Measurements from ENCODE around the gene FJX1. TPM values are rescaled to one million over a fixed set of nuclear protein-coding genes. Genes with fewer than 3 reads are reported as not detected.
"Not testable (repeated sequence)": the region's sequence is repeated elsewhere in the genome, so short reads cannot be mapped to it uniquely, and the experiment has no call there.

FJX1 gene
- total RNA-seq, 1 experiment from 2014 or later = 13.7 TPM

DNA sequence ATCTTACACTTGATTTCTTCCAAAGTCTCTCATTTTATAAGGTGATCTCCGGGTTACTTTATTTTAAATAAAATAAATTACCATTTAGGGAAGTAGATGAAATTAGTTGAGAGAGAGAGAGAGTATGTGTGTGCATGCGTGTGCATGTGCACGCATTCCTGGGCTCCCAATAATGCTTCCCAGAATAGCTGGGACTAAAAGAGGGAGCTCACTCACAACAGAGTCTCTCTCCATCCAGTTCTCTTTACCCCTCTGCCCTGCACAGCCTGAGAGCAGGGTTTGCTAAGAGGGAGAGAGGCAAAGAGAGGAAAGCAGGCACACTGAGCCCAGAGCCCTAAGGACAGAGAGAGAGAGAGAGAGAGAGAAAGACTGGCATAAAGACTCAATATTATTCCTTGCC, 33.0 kb downstream of the FJX1 start:
- no TSS peak for BruUV-seq (replicated peaks)
- ATAC-seq (no peak), DNase-seq (ENCODE audit: low read depth, low spot score) (no peak)
- Histone ChIP-seq H3K9me3 (ENCODE audit: control insufficient read depth in 1 of 2, insufficient read depth in 1 of 2, low read depth in 1 of 2, low read length in 2 of 2) (no peaks in the 10 kb centered on the region), H3K4me3 (replicated peaks in 1 of 2; ENCODE audit: low read depth in 1 of 2, low read length in 2 of 2) (no peak overlapping the region), H3K9me2 (ENCODE audit: insufficient read depth) (no peaks in the 10 kb centered on the region), H3K36me3 (ENCODE audit: control insufficient read depth in 1 of 2, insufficient read depth in 2 of 2, low read length in 2 of 2) (no peaks in the 10 kb centered on the region), H3K27ac (ENCODE audit: low read depth, low read length) (no peak overlapping the region), H3K4me1 (ENCODE audit: control insufficient read depth in 1 of 2, insufficient read depth in 2 of 2, low read length in 2 of 2) (peaks cover 0 to 3% of the 10 kb centered on the region in 2 experiments; a peak in 1 of 4 replicates), H2AFZ (ENCODE audit: low read depth, low read length, poor library complexity, severe bottlenecking) (no peak overlapping the region), H4K20me1 (ENCODE audit: insufficient read depth) (no peaks in the 10 kb centered on the region), H3K79me2 (ENCODE audit: insufficient read depth, low read length) (no peaks in the 10 kb centered on the region), H3K4me2 (ENCODE audit: low read length) (no peak overlapping the region), H3K27me3 (ENCODE audit: insufficient read depth, low read length) (no peaks in the 10 kb centered on the region), H3K9ac (ENCODE audit: low read length) (no peak overlapping the region)
- ChIA-PET POLR2A (no interaction called here), RAD21 (ENCODE audit: low non-redundant PET in 1 of 2, low total read pairs in 2 of 2, uncharacterized antibody in 2 of 2, unreplicated experiment in 2 of 2) (no interaction called here), CTCF (no interaction called here)
- TF ChIP-seq RAD21 (IDR thresholded peaks at IDR 0.05; ENCODE audit: low read depth) (no peak), SP1 (IDR thresholded peaks at IDR 0.05; ENCODE audit: low read depth) (no peak)
- intact Hi-C loops (cut with micrococcal nuclease) = no loop called here

- H3K4me2 ChIP-seq (ENCODE audit: low read length) = not testable (repeated sequence)
Measured at GRCh38 chr11:35652786-35653185, 34.5 kb downstream of the FJX1 start.

DNA sequence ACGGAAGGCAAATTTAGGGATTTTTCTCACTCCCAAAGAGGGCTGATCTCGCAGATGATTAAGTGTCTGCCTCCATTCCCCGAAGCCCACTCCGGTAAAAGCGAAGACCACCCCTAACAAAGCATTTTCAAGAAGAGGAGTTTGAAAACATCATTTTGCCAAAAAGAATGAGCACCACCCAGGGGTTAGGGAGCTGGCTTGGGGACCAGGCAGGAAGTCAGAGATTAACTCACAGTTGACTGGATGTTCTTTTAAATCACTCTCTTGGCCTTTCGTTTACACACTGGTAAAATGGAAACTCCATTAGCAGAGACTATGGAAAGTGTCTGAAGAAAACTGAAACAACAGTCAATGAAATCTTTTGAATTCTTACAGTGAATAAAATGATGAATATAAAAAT, 36.5 kb downstream of the FJX1 start:
- Histone ChIP-seq H3K9me3 (ENCODE audit: control insufficient read depth in 1 of 2, insufficient read depth in 1 of 2, low read depth in 1 of 2, low read length in 2 of 2) (no peaks in the 10 kb centered on the region), H4K20me1 (ENCODE audit: insufficient read depth) (no peaks in the 10 kb centered on the region), H3K79me2 (ENCODE audit: insufficient read depth, low read length) (no peaks in the 10 kb centered on the region), H3K36me3 (ENCODE audit: control insufficient read depth in 1 of 2, insufficient read depth in 2 of 2, low read length in 2 of 2) (no peaks in the 10 kb centered on the region), H3K27ac (ENCODE audit: low read depth, low read length) (no peak overlapping the region), H3K4me3 (replicated peaks in 1 of 2; ENCODE audit: low read depth in 1 of 2, low read length in 2 of 2) (no peak overlapping the region), H2AFZ (ENCODE audit: low read depth, low read length, poor library complexity, severe bottlenecking) (no peak overlapping the region), H3K9me2 (ENCODE audit: insufficient read depth) (no peaks in the 10 kb centered on the region), H3K27me3 (ENCODE audit: insufficient read depth, low read length) (no peaks in the 10 kb centered on the region), H3K4me2 (ENCODE audit: low read length) (no peak overlapping the region), H3K4me1 (ENCODE audit: control insufficient read depth in 1 of 2, insufficient read depth in 2 of 2, low read length in 2 of 2) (no peaks in the 10 kb centered on the region), H3K9ac (ENCODE audit: low read length) (no peak overlapping the region)
- no peak for ATAC-seq
- intact Hi-C loops (cut with micrococcal nuclease) = no loop called here
- ChIA-PET POLR2A (no interaction called here), CTCF (no interaction called here), RAD21 (ENCODE audit: low non-redundant PET in 1 of 2, low total read pairs in 2 of 2, uncharacterized antibody in 2 of 2, unreplicated experiment in 2 of 2) (no interaction called here)
- no TSS peak for BruUV-seq (replicated peaks)
- DNase-seq (ENCODE audit: low read depth, low spot score) = no peak
- TF ChIP-seq SRF (IDR thresholded peaks at IDR 0.05; ENCODE audit: low read depth) (no peak), ELF1 (IDR thresholded peaks at IDR 0.05; ENCODE audit: borderline replicate concordance, low read depth) (no peak), POLR2A (IDR thresholded peaks at IDR 0.05; ENCODE audit: borderline replicate concordance, extremely low read depth, insufficient read depth, insufficient read length) (no peak), ZFX (IDR thresholded peaks at IDR 0.05) (no peak), TCF7L2 (IDR thresholded peaks at IDR 0.05; ENCODE audit: borderline replicate concordance, extremely low read depth, insufficient read depth, insufficient read length) (no peak), EGR1 (IDR thresholded peaks at IDR 0.05; ENCODE audit: low read depth) (no peak), CBX3 (IDR thresholded peaks at IDR 0.05; ENCODE audit: low read depth) (no peak), SIN3A (IDR thresholded peaks at IDR 0.05; ENCODE audit: low read depth) (no peak), EZH2phosphoT487 (IDR thresholded peaks at IDR 0.05; ENCODE audit: borderline replicate concordance) (no peak)
- TF ChIP-seq, protein P1, sequence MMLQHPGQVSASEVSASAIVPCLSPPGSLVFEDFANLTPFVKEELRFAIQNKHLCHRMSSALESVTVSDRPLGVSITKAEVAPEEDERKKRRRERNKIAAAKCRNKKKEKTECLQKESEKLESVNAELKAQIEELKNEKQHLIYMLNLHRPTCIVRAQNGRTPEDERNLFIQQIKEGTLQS (IDR thresholded peaks at IDR 0.05) = no peak
- TF ChIP-seq, protein P2, sequence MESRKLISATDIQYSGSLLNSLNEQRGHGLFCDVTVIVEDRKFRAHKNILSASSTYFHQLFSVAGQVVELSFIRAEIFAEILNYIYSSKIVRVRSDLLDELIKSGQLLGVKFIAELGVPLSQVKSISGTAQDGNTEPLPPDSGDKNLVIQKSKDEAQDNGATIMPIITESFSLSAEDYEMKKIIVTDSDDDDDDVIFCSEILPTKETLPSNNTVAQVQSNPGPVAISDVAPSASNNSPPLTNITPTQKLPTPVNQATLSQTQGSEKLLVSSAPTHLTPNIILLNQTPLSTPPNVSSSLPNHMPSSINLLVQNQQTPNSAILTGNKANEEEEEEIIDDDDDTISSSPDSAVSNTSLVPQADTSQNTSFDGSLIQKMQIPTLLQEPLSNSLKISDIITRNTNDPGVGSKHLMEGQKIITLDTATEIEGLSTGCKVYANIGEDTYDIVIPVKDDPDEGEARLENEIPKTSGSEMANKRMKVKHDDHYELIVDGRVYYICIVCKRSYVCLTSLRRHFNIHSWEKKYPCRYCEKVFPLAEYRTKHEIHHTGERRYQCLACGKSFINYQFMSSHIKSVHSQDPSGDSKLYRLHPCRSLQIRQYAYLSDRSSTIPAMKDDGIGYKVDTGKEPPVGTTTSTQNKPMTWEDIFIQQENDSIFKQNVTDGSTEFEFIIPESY (IDR thresholded peaks at IDR 0.05; ENCODE audit: extremely low read depth, insufficient replicate concordance, low read length) = no peak

More at GRCh38 chr11:35652786-35653185, 34.5 kb downstream of the FJX1 start:
- RAD21 ChIA-PET (ENCODE audit: low non-redundant PET in 1 of 2, low total read pairs in 2 of 2, uncharacterized antibody in 2 of 2, unreplicated experiment in 2 of 2); intact Hi-C loops (cut with micrococcal nuclease); H3K9me2 ChIP-seq (ENCODE audit: insufficient read depth); H3K27ac ChIP-seq (ENCODE audit: low read depth, low read length); BruUV-seq (replicated peaks); H3K79me2 ChIP-seq (ENCODE audit: insufficient read depth, low read length); ATAC-seq; H3K4me1 ChIP-seq (ENCODE audit: control insufficient read depth in 1 of 2, insufficient read depth in 2 of 2, low read length in 2 of 2); CTCF ChIA-PET; POLR2A ChIA-PET; H3K4me3 ChIP-seq (replicated peaks in 1 of 2; ENCODE audit: low read depth in 1 of 2, low read length in 2 of 2); H4K20me1 ChIP-seq (ENCODE audit: insufficient read depth); H3K27me3 ChIP-seq (ENCODE audit: insufficient read depth, low read length); H3K9ac ChIP-seq (ENCODE audit: low read length); H3K36me3 ChIP-seq (ENCODE audit: control insufficient read depth in 1 of 2, insufficient read depth in 2 of 2, low read length in 2 of 2); H3K9me3 ChIP-seq (ENCODE audit: control insufficient read depth in 1 of 2, insufficient read depth in 1 of 2, low read depth in 1 of 2, low read length in 2 of 2); H2AFZ ChIP-seq (ENCODE audit: low read depth, low read length, poor library complexity, severe bottlenecking); DNase-seq (ENCODE audit: low read depth, low spot score): not testable (repeated sequence)
